Neutrophil (primary cell): ENCODE data around the gene CKLF.

Source experiments
- H3K27ac ChIP-seq: fragments of 200-600 bp; sonication (generic); 2 replicates; pipeline ENCODE4 v1.5.1; 2016; ENCODE audit warnings: mild to moderate bottlenecking, moderate library complexity
- H3K27me3 ChIP-seq: fragments of 200-600 bp; sonication (generic); 2 replicates; pipeline ENCODE4 v1.6.0; 2016; ENCODE audit warnings: mild to moderate bottlenecking
- H3K36me3 ChIP-seq: fragments of 200-600 bp; sonication (generic); 2 replicates; pipeline ENCODE4 v1.5.1; 2017
- H3K4me1 ChIP-seq, 2 experiments: fragments of 200-600 bp in 1 of 2; sonication (generic) in 1 of 2; 1 replicate in 1 of 2; 2 replicates in 1 of 2; pipeline versions ENCODE4 v1.5.1 to v1.6.1; 2013 to 2016; ENCODE audit warnings: low read depth in 1 of 2, low read length in 1 of 2, mild to moderate bottlenecking in 1 of 2, moderate library complexity in 1 of 2; ENCODE audit not compliant: control insufficient read depth in 1 of 2, insufficient read depth in 1 of 2
- H3K4me3 ChIP-seq, 2 experiments: fragments of 200-600 bp in 1 of 2; sonication (generic) in 1 of 2; 1 replicate in 1 of 2; 2 replicates in 1 of 2; pipeline ENCODE4 v1.5.1; 2013 to 2016; ENCODE audit warnings: low read depth in 1 of 2, low read length in 1 of 2, mild to moderate bottlenecking in 1 of 2, moderate library complexity in 1 of 2
- H3K9me3 ChIP-seq: fragments of 200-600 bp; sonication (generic); 2 replicates; pipeline ENCODE4 v1.5.1; 2016
- CTCF ChIP-seq: fragments of 200-600 bp; sonication (generic); IDR thresholded peaks from 2 replicates; pipeline ENCODE4 v1.5.1; 2016; ENCODE audit warnings: antibody characterized with exemption

Gene CKLF

DNA sequence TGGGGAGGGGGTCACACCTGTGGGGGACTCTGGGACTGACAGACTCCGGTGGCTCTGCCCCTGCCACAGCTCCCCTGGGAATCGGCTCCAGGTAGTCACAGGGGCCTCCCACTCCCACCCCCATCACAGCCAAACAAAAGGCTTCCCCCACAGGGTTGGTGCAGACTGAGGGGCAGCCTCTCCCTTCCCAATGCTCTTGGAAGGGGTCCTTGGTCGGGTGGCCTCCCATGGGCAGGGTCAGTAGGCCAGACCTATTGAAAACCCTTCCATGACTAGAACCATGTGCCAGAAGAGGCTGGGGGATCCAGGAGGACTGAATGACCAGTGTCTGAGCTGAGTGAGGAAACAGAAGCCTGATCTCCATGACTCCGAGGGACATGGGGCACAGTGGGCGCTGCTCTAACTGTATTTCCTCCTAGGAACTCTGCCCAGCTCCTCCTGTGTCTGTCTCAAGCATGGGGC is 31.1 kb upstream of the CKLF start:
- Histone ChIP-seq H3K9me3 (no peaks in the 10 kb centered on the region), H3K27me3 (no peaks in the 10 kb centered on the region), H3K4me3 (peak overlapping the region; percentile 38 to 76), H3K36me3 (no peaks in the 10 kb centered on the region), H3K4me1 (peaks cover 98 to 100% of the 10 kb centered on the region in 2 experiments), H3K27ac (peak overlapping the region; percentile 98)
- no peak for TF ChIP-seq CTCF

DNA sequence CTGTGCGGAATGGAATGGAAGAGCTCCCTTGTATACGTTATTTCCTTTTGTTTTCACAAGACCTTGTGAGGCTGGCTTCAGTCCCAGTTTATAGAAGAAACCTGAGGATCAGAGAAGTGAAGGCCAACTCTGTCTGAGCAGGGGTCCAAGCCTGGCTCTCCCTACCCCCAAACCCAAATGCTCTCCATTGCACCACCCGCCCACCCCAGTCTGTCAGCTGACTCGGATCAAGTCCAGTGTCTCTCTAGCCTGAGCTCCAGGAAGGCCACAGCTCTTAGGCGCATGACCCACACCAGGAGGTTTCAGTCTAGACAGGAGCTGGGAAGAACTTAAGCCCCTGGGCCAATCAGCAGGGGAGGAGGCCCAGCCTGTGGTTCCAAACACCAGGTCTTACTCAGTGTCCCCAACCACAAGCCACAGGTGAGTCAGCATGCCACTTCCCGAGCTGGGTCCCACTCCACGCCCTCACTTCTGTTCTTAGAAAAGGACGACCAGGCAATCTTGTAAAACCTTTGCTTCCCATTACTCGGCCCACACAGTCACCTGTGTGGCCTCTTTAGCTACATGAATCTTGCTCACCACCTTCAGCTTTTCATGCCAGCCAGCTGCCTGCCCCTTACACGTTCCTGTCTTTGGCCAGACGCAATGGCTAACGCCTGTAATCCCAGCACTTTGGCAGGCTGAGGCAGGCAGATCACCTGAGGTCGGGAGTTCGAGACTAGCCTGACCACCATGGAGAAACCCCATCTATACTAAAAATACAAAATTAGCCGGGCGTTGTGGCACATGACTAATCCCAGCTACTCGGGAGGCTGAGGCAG is 30.2 kb upstream of the CKLF start:
- Histone ChIP-seq H3K27ac (peak overlapping the region; percentile 98), H3K4me1 (peaks cover 100% of the 10 kb centered on the region in 2 experiments)

DNA sequence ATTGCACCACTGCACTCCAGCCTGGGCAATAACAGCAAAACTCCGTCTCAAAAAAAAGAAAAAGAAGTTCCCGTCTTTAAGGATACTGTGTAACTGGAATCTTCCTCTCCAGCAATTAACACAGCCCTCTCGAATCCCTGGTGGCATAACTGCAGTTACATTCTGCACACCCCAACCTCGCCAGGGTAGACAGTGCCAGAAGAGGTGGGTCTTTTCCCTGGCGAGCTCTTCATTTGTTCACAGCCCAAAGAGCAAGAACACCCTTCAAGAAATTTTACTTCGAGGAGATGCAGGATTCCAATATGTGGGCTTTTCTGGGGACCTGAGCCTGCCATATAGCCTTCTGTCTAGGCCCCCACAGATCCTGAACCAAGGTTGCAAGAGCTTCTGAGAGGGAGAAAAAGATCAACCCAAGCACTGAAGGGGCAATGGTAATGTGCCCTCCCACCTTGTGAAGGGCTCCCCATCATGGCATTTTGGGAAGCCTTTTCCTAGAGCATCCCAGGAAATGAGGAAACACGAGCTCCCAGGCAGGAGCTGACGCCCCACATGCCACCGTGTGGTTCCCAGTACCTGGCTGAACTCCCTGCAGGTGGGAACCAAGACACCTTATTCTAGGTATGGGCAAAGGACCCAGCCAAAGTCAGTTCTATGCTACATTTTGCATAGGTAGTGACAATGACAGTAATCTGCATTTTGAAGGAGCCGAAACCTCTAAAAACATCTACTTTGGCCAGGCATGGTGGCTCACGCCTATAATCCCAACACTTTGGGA is 29.4 kb upstream of the CKLF start:
- no peak for TF ChIP-seq CTCF
- Histone ChIP-seq H3K27ac (peak overlapping the region; percentile 98), H3K4me3 (peak overlapping the region; percentile 38 to 76), H3K9me3 (no peaks in the 10 kb centered on the region), H3K36me3 (no peaks in the 10 kb centered on the region), H3K27me3 (no peaks in the 10 kb centered on the region), H3K4me1 (peaks cover 100% of the 10 kb centered on the region in 2 experiments)

More for the DNA sequence above, 30.2 kb upstream of the CKLF start:
- no peaks in the 10 kb centered on the region for H3K9me3 ChIP-seq
- peak overlapping the region; percentile 38 to 76 for H3K4me3 ChIP-seq
- H3K27me3 ChIP-seq: no peaks in the 10 kb centered on the region
- no peaks in the 10 kb centered on the region for H3K36me3 ChIP-seq
- TF ChIP-seq CTCF: peak; percentile 14

GRCh38 chr16:66523861-66524354 is 28.5 kb upstream of the CKLF start:
- no peaks in the 10 kb centered on the region for H3K9me3 ChIP-seq
- peak overlapping the region; percentile 98 for H3K27ac ChIP-seq
- H3K36me3 ChIP-seq: peaks cover under 1% of the 10 kb centered on the region
- peak overlapping the region; percentile 38 to 76 for H3K4me3 ChIP-seq
- TF ChIP-seq CTCF: no peak
- H3K27me3 ChIP-seq: no peaks in the 10 kb centered on the region
- peaks cover 98% of the 10 kb centered on the region in 2 experiments for H3K4me1 ChIP-seq

DNA sequence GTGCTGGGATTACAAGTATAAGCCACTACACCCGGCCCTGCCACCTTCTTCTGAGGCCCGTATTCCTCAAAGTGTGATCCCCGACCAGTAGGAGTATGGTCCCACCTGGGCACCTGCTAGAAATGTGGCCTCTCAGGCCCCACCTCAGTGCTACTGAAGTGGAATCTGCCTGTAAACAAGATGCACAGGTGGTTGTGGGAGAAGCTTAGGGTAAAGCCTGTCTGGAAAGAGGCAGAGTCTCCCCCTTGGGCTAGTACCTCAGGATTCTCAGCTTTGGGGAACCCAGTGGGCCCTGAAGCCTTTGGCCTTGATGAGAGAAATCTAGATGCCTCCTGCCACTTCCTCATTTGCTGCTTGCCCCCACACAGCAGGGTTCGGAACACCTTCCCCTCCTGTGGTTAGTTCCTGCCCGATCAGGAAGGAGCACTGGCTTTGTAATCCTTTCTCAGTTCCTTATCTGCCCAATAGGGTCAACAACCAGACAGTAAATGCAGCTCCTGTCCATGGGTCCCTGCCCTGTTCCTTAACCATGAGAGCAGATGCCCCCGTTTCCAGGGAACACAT is 27.7 kb upstream of the CKLF start:
- Histone ChIP-seq H3K27ac (peak overlapping the region; percentile 98), H3K4me3 (peak overlapping the region; percentile 38 to 76), H3K36me3 (peaks cover 9% of the 10 kb centered on the region), H3K9me3 (no peaks in the 10 kb centered on the region), H3K27me3 (no peaks in the 10 kb centered on the region), H3K4me1 (peaks cover 90% of the 10 kb centered on the region in 2 experiments)
- peak; percentile 94 for TF ChIP-seq CTCF
